HEK293 (cell line): Measurements from ENCODE around the gene RIMS4.

Experiments
- EGR2 ChIP-seq: fragments of 450-650 bp; formaldehyde crosslinking; IDR thresholded peaks from 2 replicates; pipeline ENCODE4 v1.5.1; 2016; ENCODE audit warnings: low read depth, missing biosample characterization, missing genetic modification characterization
- FEZF1 ChIP-seq: fragments of 450-650 bp; formaldehyde crosslinking; IDR thresholded peaks from 2 replicates; pipeline ENCODE4 v1.5.1; 2016; ENCODE audit warnings: missing biosample characterization, missing genetic modification characterization
- IKZF3 ChIP-seq: fragments of 450-650 bp; IDR thresholded peaks from 2 replicates; pipeline ENCODE4 v1.5.0; 2018; ENCODE audit warnings: missing biosample characterization, mild to moderate bottlenecking, missing genetic modification characterization, moderate library complexity
- KLF16 ChIP-seq: fragments of 450-650 bp; formaldehyde crosslinking; IDR thresholded peaks from 2 replicates; pipeline ENCODE4 v1.5.1; 2017; ENCODE audit warnings: missing biosample characterization, missing genetic modification characterization
- KLF17 ChIP-seq: fragments of 450-650 bp; formaldehyde crosslinking; IDR thresholded peaks from 2 replicates; pipeline ENCODE4 v1.5.1; 2016; ENCODE audit warnings: missing biosample characterization, missing genetic modification characterization
- KLF8 ChIP-seq: fragments of 450-650 bp; formaldehyde crosslinking; IDR thresholded peaks from 2 replicates; pipeline ENCODE4 v1.5.1; 2016; ENCODE audit warnings: missing biosample characterization, missing genetic modification characterization
- MZF1 ChIP-seq: fragments of 450-650 bp; formaldehyde crosslinking; IDR thresholded peaks from 2 replicates; pipeline ENCODE4 v1.5.1; 2017; ENCODE audit warnings: missing biosample characterization, missing genetic modification characterization, borderline replicate concordance
- OVOL3 ChIP-seq: fragments of 450-650 bp; formaldehyde crosslinking; IDR thresholded peaks from 2 replicates; pipeline ENCODE4 v1.5.1; 2016; ENCODE audit warnings: missing biosample characterization, missing genetic modification characterization
- TRIM28 ChIP-seq: IDR thresholded peaks from 2 replicates; pipeline ENCODE4 v1.6.1; 2011; ENCODE audit warnings: low read length, control low read depth, borderline replicate concordance
- ZBTB21 ChIP-seq: fragments of 450-650 bp; formaldehyde crosslinking; IDR thresholded peaks from 2 replicates; pipeline ENCODE4 v1.5.1; 2017; ENCODE audit warnings: missing biosample characterization, missing genetic modification characterization
- ZBTB8A ChIP-seq: fragments of 450-650 bp; formaldehyde crosslinking; IDR thresholded peaks from 2 replicates; pipeline ENCODE4 v1.5.1; 2016; ENCODE audit warnings: missing biosample characterization, missing genetic modification characterization
- ZEB2 ChIP-seq: fragments of 450-650 bp; formaldehyde crosslinking; IDR thresholded peaks from 2 replicates; pipeline ENCODE4 v1.5.1; 2016; ENCODE audit warnings: missing biosample characterization, missing genetic modification characterization
- ZFHX2 ChIP-seq: fragments of 450-650 bp; formaldehyde crosslinking; conservative IDR thresholded peaks from 2 replicates; pipeline ENCODE4 v1.5.1; 2016; ENCODE audit warnings: missing biosample characterization, missing genetic modification characterization
- ZFP3 ChIP-seq: fragments of 450-650 bp; formaldehyde crosslinking; IDR thresholded peaks from 2 replicates; pipeline ENCODE4 v1.5.1; 2016; ENCODE audit warnings: low read depth, missing biosample characterization, missing genetic modification characterization
- ZFP41 ChIP-seq: fragments of 450-650 bp; formaldehyde crosslinking; IDR thresholded peaks from 2 replicates; pipeline ENCODE4 v1.5.1; 2016; ENCODE audit warnings: missing biosample characterization, missing genetic modification characterization, borderline replicate concordance
- ZNF10 ChIP-seq: fragments of 450-650 bp; formaldehyde crosslinking; IDR thresholded peaks from 2 replicates; pipeline ENCODE4 v1.5.1; 2017; ENCODE audit warnings: missing biosample characterization, missing genetic modification characterization
- ZNF132 ChIP-seq: fragments of 450-650 bp; formaldehyde crosslinking; IDR thresholded peaks from 2 replicates; pipeline ENCODE4 v1.5.1; 2017; ENCODE audit warnings: missing biosample characterization, missing genetic modification characterization, borderline replicate concordance
- ZNF157 ChIP-seq: fragments of 450-650 bp; formaldehyde crosslinking; IDR thresholded peaks from 2 replicates; pipeline ENCODE4 v1.5.1; 2016; ENCODE audit warnings: missing biosample characterization, missing genetic modification characterization
- ZNF24 ChIP-seq: fragments of 450-650 bp; formaldehyde crosslinking; IDR thresholded peaks from 2 replicates; pipeline ENCODE4 v1.5.1; 2016; ENCODE audit warnings: missing biosample characterization, missing genetic modification characterization
- ZNF302 ChIP-seq: fragments of 450-650 bp; formaldehyde crosslinking; IDR thresholded peaks from 2 replicates; pipeline ENCODE4 v1.5.1; 2016; ENCODE audit warnings: missing biosample characterization, missing genetic modification characterization, low read depth
- ZNF426 ChIP-seq: fragments of 450-650 bp; formaldehyde crosslinking; IDR thresholded peaks from 2 replicates; pipeline ENCODE4 v1.5.1; 2017; ENCODE audit warnings: missing biosample characterization, missing genetic modification characterization, mild to moderate bottlenecking, inconsistent platforms, moderate library complexity
- ZNF501 ChIP-seq: fragments of 450-650 bp; formaldehyde crosslinking; IDR thresholded peaks from 2 replicates; pipeline ENCODE4 v1.5.1; 2016; ENCODE audit warnings: missing biosample characterization, missing genetic modification characterization
- ZNF514 ChIP-seq: fragments of 450-650 bp; formaldehyde crosslinking; IDR thresholded peaks from 2 replicates; pipeline ENCODE4 v1.5.1; 2016; ENCODE audit warnings: missing biosample characterization, missing genetic modification characterization
- ZNF560 ChIP-seq: fragments of 450-650 bp; formaldehyde crosslinking; IDR thresholded peaks from 2 replicates; pipeline ENCODE4 v1.5.1; 2017; ENCODE audit warnings: missing biosample characterization, missing genetic modification characterization, borderline replicate concordance
- ZNF610 ChIP-seq: fragments of 450-650 bp; formaldehyde crosslinking; IDR thresholded peaks from 2 replicates; pipeline ENCODE4 v1.5.1; 2016; ENCODE audit warnings: missing biosample characterization, missing genetic modification characterization, borderline replicate concordance
- ZNF621 ChIP-seq: fragments of 450-650 bp; formaldehyde crosslinking; IDR thresholded peaks from 2 replicates; pipeline ENCODE4 v1.5.1; 2017; ENCODE audit warnings: missing biosample characterization, missing genetic modification characterization
- ZNF623 ChIP-seq: fragments of 450-650 bp; formaldehyde crosslinking; IDR thresholded peaks from 2 replicates; pipeline ENCODE4 v1.5.1; 2016; ENCODE audit warnings: missing biosample characterization, missing genetic modification characterization
- ZNF654 ChIP-seq: fragments of 450-650 bp; formaldehyde crosslinking; IDR thresholded peaks from 2 replicates; pipeline ENCODE4 v1.5.1; 2016; ENCODE audit warnings: low read depth, missing biosample characterization, missing genetic modification characterization
- ZNF658 ChIP-seq: fragments of 450-650 bp; formaldehyde crosslinking; IDR thresholded peaks from 2 replicates; pipeline ENCODE4; 2016; ENCODE audit warnings: missing biosample characterization, missing genetic modification characterization
- ZNF660 ChIP-seq: fragments of 450-650 bp; IDR thresholded peaks from 2 replicates; pipeline ENCODE4 v1.5.1; 2018; ENCODE audit warnings: missing biosample characterization, mild to moderate bottlenecking, missing genetic modification characterization
- ZNF664 ChIP-seq: fragments of 450-650 bp; formaldehyde crosslinking; IDR thresholded peaks from 2 replicates; pipeline ENCODE4 v1.5.1; 2016; ENCODE audit warnings: missing biosample characterization, missing genetic modification characterization
- ZNF701 ChIP-seq: fragments of 450-650 bp; formaldehyde crosslinking; IDR thresholded peaks from 2 replicates; pipeline ENCODE4 v1.5.1; 2016; ENCODE audit warnings: missing biosample characterization, missing genetic modification characterization
- ZNF776 ChIP-seq: fragments of 450-650 bp; formaldehyde crosslinking; IDR thresholded peaks from 2 replicates; pipeline ENCODE4 v1.5.0; 2017; ENCODE audit warnings: missing biosample characterization, missing genetic modification characterization, borderline replicate concordance
- ZNF777 ChIP-seq: fragments of 450-650 bp; formaldehyde crosslinking; IDR thresholded peaks from 2 replicates; pipeline ENCODE4 v1.5.1; 2017; ENCODE audit warnings: missing biosample characterization, missing genetic modification characterization, borderline replicate concordance
- ZSCAN30 ChIP-seq: fragments of 450-650 bp; IDR thresholded peaks from 2 replicates; pipeline ENCODE4 v1.5.1; 2018; ENCODE audit warnings: missing biosample characterization, mild to moderate bottlenecking, missing genetic modification characterization, moderate library complexity
- TF ChIP-seq, protein P1 (sequence below): fragments of 450-650 bp; formaldehyde crosslinking; IDR thresholded peaks from 2 replicates; pipeline ENCODE4 v1.5.1; 2017; ENCODE audit warnings: missing biosample characterization, mild to moderate bottlenecking, missing genetic modification characterization, moderate library complexity
- TF ChIP-seq, protein P2 (sequence below): fragments of 450-650 bp; formaldehyde crosslinking; IDR thresholded peaks from 2 replicates; pipeline ENCODE4 v1.5.1; 2016; ENCODE audit warnings: missing biosample characterization, missing genetic modification characterization
- TF ChIP-seq, protein P3 (sequence below): fragments of 450-650 bp; formaldehyde crosslinking; IDR thresholded peaks from 2 replicates; pipeline ENCODE4 v1.5.1; 2016; ENCODE audit warnings: missing biosample characterization, missing genetic modification characterization, borderline replicate concordance

Gene RIMS4

GRCh38 chr20:44829688-44830087 lies 19.3 kb upstream of the RIMS4 start (continued):
- TF ChIP-seq ZNF132 (tag by site-specific recombination) (no peak), IKZF3 (0 out of 2 replicates have a peak, but pooled peaks have one; percentile 13), ZBTB21 (peak; percentile 89), ZFP41 (tag by site-specific recombination) (no peak), ZNF658 (tag by site-specific recombination) (no peak), ZNF776 (tag by site-specific recombination) (no peak), ZNF10 (tag by site-specific recombination) (no peak), ZBTB8A (no peak), FEZF1 (tag by site-specific recombination) (peak; percentile 71), ZSCAN30 (no peak), ZFP3 (tag by site-specific recombination) (no peak), ZNF660 (tag by site-specific recombination) (no peak), MZF1 (no peak), ZNF157 (no peak), ZNF24 (tag by site-specific recombination) (peak; percentile 24; the same call in 1 of the 2 replicates), KLF16 (tag by site-specific recombination) (no peak), TRIM28 (peak; percentile 76), ZNF560 (tag by site-specific recombination) (no peak), ZNF621 (tag by site-specific recombination) (no peak), OVOL3 (no peak), ZNF514 (no peak), ZNF664 (tag by site-specific recombination) (no peak), ZNF777 (tag by site-specific recombination) (no peak), ZNF426 (tag by site-specific recombination) (no peak), EGR2 (tag by site-specific recombination) (no peak), ZFHX2 (tag by site-specific recombination) (no peak), ZNF654 (no peak), ZNF610 (tag by site-specific recombination) (no peak), ZNF302 (tag by site-specific recombination) (no peak), ZNF501 (tag by site-specific recombination) (0 out of 2 replicates have a peak, but pooled peaks have one; percentile 18), ZNF623 (tag by site-specific recombination) (no peak), ZNF701 (tag by site-specific recombination) (no peak), KLF17 (tag by site-specific recombination) (no peak), KLF8 (tag by site-specific recombination) (peak; percentile 39; the same call in 1 of the 2 replicates), ZEB2 (tag by site-specific recombination) (peak; percentile 55; the same call in 1 of the 2 replicates)
- TF ChIP-seq, protein P1, sequence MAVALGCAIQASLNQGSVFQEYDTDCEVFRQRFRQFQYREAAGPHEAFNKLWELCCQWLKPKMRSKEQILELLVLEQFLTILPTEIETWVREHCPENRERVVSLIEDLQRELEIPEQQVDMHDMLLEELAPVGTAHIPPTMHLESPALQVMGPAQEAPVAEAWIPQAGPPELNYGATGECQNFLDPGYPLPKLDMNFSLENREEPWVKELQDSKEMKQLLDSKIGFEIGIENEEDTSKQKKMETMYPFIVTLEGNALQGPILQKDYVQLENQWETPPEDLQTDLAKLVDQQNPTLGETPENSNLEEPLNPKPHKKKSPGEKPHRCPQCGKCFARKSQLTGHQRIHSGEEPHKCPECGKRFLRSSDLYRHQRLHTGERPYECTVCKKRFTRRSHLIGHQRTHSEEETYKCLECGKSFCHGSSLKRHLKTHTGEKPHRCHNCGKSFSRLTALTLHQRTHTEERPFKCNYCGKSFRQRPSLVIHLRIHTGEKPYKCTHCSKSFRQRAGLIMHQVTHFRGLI (tag by site-specific recombination): no peak
- TF ChIP-seq, protein P2, sequence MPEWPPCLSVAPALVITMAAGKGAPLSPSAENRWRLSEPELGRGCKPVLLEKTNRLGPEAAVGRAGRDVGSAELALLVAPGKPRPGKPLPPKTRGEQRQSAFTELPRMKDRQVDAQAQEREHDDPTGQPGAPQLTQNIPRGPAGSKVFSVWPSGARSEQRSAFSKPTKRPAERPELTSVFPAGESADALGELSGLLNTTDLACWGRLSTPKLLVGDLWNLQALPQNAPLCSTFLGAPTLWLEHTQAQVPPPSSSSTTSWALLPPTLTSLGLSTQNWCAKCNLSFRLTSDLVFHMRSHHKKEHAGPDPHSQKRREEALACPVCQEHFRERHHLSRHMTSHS (tag by site-specific recombination): no peak
- TF ChIP-seq, protein P3, sequence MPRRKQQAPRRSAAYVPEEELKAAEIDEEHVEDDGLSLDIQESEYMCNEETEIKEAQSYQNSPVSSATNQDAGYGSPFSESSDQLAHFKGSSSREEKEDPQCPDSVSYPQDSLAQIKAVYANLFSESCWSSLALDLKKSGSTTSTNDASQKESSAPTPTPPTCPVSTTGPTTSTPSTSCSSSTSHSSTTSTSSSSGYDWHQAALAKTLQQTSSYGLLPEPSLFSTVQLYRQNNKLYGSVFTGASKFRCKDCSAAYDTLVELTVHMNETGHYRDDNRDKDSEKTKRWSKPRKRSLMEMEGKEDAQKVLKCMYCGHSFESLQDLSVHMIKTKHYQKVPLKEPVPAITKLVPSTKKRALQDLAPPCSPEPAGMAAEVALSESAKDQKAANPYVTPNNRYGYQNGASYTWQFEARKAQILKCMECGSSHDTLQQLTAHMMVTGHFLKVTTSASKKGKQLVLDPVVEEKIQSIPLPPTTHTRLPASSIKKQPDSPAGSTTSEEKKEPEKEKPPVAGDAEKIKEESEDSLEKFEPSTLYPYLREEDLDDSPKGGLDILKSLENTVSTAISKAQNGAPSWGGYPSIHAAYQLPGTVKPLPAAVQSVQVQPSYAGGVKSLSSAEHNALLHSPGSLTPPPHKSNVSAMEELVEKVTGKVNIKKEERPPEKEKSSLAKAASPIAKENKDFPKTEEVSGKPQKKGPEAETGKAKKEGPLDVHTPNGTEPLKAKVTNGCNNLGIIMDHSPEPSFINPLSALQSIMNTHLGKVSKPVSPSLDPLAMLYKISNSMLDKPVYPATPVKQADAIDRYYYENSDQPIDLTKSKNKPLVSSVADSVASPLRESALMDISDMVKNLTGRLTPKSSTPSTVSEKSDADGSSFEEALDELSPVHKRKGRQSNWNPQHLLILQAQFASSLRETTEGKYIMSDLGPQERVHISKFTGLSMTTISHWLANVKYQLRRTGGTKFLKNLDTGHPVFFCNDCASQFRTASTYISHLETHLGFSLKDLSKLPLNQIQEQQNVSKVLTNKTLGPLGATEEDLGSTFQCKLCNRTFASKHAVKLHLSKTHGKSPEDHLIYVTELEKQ (tag by site-specific recombination): peak; percentile 56
